B cell (primary cell): ENCODE results near the gene ZFYVE27.

Experiments
- EZH2 ChIP-seq: IDR thresholded peaks from 2 replicates; pipeline ENCODE4 v1.6.1; 2012; ENCODE audit warnings: borderline replicate concordance, low read depth, mild to moderate bottlenecking, moderate library complexity, low read length; ENCODE audit not compliant: insufficient read depth, poor library complexity, severe bottlenecking
- TF ChIP-seq, protein P1 (sequence below): fragments of 200-600 bp; IDR thresholded peaks from one replicate; pipeline ENCODE4 v1.8.0; 2022; ENCODE audit warnings: antibody characterized with exemption, mild to moderate bottlenecking

DNA sequence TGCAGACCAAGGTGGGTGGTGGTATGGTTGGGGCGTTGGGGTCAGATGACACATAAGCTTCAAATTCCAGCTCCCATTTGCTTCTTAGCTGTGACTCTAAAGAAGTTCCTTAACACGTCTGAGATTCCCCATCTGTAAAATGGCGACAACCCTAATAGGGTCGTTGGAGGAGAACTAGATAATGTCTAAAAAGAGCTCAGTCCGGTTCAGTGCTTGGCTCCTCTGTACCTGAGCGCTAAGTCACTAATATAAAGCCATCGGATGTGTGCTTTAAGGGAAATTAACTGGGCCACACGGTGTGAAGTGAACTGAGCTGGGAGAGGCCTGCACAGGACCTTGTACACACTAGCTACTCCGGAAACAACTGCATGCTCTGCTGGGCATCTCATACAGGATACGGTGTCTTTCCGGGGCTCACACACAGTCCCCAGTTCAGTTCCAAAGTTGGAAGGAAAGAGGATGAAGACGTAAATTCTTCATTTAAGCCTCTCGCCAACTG is 476 bp upstream of the ZFYVE27 start:
- TF ChIP-seq, protein P1, sequence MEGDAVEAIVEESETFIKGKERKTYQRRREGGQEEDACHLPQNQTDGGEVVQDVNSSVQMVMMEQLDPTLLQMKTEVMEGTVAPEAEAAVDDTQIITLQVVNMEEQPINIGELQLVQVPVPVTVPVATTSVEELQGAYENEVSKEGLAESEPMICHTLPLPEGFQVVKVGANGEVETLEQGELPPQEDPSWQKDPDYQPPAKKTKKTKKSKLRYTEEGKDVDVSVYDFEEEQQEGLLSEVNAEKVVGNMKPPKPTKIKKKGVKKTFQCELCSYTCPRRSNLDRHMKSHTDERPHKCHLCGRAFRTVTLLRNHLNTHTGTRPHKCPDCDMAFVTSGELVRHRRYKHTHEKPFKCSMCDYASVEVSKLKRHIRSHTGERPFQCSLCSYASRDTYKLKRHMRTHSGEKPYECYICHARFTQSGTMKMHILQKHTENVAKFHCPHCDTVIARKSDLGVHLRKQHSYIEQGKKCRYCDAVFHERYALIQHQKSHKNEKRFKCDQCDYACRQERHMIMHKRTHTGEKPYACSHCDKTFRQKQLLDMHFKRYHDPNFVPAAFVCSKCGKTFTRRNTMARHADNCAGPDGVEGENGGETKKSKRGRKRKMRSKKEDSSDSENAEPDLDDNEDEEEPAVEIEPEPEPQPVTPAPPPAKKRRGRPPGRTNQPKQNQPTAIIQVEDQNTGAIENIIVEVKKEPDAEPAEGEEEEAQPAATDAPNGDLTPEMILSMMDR: no peak
- no peak for TF ChIP-seq EZH2
